Heart left ventricle (tissue), 13 donors: ENCODE measurements around the gene COA1.

Experiments
- POLR2A ChIP-seq, 2 donors: fragments of 450-650 bp; IDR thresholded peaks; one replicate each; pipeline ENCODE4 v1.6.1; 2017; ENCODE audit warnings: antibody characterized with exemption in 2 of 2, mild to moderate bottlenecking in 2 of 2, moderate library complexity in 2 of 2
- TF ChIP-seq, protein P1 (sequence below), 12 donors: fragments of 200-600 bp; sonication (generic) in 4 of 12; IDR thresholded peaks; one replicate each; pipeline versions ENCODE4 v1.5.0 to v1.8.0; 2018 to 2022; ENCODE audit warnings: antibody characterized with exemption in 12 of 12, mild to moderate bottlenecking in 5 of 12
- donor health status: ischemic (EF 13 %, LVEDD 7.1; RV severe dilation, severe dysfunction).
- donor health status: DM: no; HTN: yes; CAD: no.
- donor health status: DM: no; HTN: no; CAD: no.
- donor health status: ischemic (EF 25% LVEDD 6.9; RV normal size, moderate dysfunction).
- donor health status: ischemic (EF 25% LVEDD 5.7; RV mildly dilated, moderate dysfunction).
- donor health status: ischemic (EF 35%, LVEDD 5.7; RV mildly dilated, moderate dysfunction).
- donor health status: nonischemic (EF 11% LVEDD 7.7; RV severe dilation, severe dysfunction).
- donor health status: DM: yes; HTN: yes; CAD: no.
- donor health status: PGD.
- donor health status: ischemic (EF 29% LVEDD 5.4; RV normal size, mild dysfunction).
- donor health status: nonischemic (EF 23%, LVEDD 6.1; RV moderate dilation, normal function).

DNA sequence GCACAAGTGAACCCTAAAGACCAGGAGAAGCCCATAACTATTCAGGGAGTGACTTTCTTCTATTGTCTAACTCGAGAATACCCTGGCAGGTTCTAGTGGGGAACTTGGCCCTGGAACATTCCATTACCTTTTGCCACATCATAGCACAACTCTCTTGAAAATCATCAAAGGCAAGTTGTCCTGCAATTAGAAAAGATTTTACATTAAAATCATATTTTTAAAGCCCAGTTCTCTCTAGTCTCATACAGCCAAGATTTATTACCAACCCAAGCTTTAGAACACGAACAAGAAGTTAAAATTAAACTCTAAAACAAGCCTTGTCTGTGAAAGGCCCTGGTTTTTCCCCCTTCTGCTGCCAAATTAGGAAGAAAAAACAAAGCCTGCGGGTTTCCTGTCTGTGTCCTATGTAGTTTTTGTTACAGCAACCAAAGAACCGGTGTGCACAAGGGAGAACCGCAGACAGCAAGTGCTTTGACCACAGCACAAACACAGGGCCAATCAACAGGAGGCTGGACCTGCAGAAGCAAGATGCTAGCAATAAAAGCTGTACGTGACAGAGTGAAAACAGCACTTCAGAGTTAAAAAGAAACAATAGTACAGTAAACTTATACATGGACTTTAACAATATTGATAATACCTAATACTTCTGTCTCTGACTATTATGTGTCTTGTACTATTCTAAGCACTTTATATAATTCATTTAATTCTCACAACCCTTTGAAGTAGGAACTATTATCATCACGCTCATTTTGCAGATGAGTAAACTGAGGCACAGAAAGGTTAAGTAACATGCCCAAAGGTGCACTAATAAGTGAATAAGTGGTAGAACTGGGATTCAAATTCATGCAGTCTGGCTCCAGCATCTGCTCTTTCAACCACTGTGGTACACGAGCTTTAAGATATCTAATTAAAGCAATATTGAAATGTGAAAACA lies 80.6 kb downstream of the COA1 start:
- TF ChIP-seq, protein P1, sequence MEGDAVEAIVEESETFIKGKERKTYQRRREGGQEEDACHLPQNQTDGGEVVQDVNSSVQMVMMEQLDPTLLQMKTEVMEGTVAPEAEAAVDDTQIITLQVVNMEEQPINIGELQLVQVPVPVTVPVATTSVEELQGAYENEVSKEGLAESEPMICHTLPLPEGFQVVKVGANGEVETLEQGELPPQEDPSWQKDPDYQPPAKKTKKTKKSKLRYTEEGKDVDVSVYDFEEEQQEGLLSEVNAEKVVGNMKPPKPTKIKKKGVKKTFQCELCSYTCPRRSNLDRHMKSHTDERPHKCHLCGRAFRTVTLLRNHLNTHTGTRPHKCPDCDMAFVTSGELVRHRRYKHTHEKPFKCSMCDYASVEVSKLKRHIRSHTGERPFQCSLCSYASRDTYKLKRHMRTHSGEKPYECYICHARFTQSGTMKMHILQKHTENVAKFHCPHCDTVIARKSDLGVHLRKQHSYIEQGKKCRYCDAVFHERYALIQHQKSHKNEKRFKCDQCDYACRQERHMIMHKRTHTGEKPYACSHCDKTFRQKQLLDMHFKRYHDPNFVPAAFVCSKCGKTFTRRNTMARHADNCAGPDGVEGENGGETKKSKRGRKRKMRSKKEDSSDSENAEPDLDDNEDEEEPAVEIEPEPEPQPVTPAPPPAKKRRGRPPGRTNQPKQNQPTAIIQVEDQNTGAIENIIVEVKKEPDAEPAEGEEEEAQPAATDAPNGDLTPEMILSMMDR (IDR thresholded peaks at IDR 0.05) = no peak
- no peak for TF ChIP-seq POLR2A (IDR thresholded peaks at IDR 0.05)
